K562 (cell line): Measurements from ENCODE around the gene NLRC3.

Experiments
- HEY1 ChIP-seq: fragments of 250-450 bp; sonication (Bioruptor Pico); IDR thresholded peaks from 2 replicates; pipeline ENCODE4 v1.5.0; 2020; ENCODE audit warnings: mild to moderate bottlenecking, moderate library complexity, borderline replicate concordance
- POLR2A ChIP-seq: fragments of 450-650 bp; conservative IDR thresholded peaks from 2 replicates; pipeline ENCODE4 v1.6.1; 2016
- POLR2AphosphoS5 ChIP-seq: IDR thresholded peaks from 2 replicates; pipeline ENCODE4 v1.6.1; 2011; ENCODE audit warnings: mild to moderate bottlenecking, low read depth, low read length, moderate library complexity; ENCODE audit not compliant: control insufficient read depth, insufficient read depth
- POLR3G ChIP-seq: IDR thresholded peaks from 2 replicates; pipeline ENCODE4 v1.6.1; 2011; ENCODE audit not compliant: insufficient read length, insufficient replicate concordance; ENCODE audit errors: extremely low read depth
- TBP ChIP-seq: optimal IDR thresholded peaks from 2 replicates; pipeline ENCODE3; 2011; ENCODE audit warnings: low read depth, low read length, improper control_type of control experiment
- TF ChIP-seq, protein P1 (sequence below): fragments of 250-450 bp; sonication (Bioruptor Pico); IDR thresholded peaks from 2 replicates; pipeline ENCODE4 v1.8.0; 2021; ENCODE audit warnings: moderate library complexity, mild to moderate bottlenecking, inconsistent platforms
- TF ChIP-seq, protein P2 (sequence below): fragments of 250-450 bp; sonication (Bioruptor Pico); IDR thresholded peaks from 2 replicates; pipeline ENCODE4 v1.8.0; 2022; ENCODE audit warnings: moderate library complexity, mild to moderate bottlenecking, inconsistent platforms
- TF ChIP-seq, protein P3 (sequence below): fragments of 250-450 bp; sonication (Bioruptor Pico); IDR thresholded peaks from 2 replicates; pipeline ENCODE4 v1.4.0; 2020; ENCODE audit warnings: borderline replicate concordance
- TF ChIP-seq, protein P4 (sequence below), 3 experiments: IDR thresholded peaks in 2 of 3; conservative IDR thresholded peaks in 1 of 3; 2 replicates each; pipeline ENCODE4 v1.5.1; 2011 to 2012; ENCODE audit warnings: low read length in 3 of 3, mild to moderate bottlenecking in 3 of 3, control low read depth in 2 of 3, improper control_type of control experiment in 1 of 3, inconsistent platforms in 1 of 3, low read depth in 1 of 3, mixed read lengths in 1 of 3, moderate library complexity in 1 of 3; ENCODE audit not compliant: insufficient read depth in 2 of 3
- TF ChIP-seq, protein P5 (sequence below), 2 experiments: IDR thresholded peaks in 1 of 2; conservative IDR thresholded peaks in 1 of 2; 2 replicates each; pipeline ENCODE4 v1.6.1; 2016; ENCODE audit warnings: low read depth in 2 of 2, mild to moderate bottlenecking in 1 of 2, missing compliant biosample characterization in 1 of 2, missing genetic modification characterization in 1 of 2, moderate library complexity in 1 of 2

DNA sequence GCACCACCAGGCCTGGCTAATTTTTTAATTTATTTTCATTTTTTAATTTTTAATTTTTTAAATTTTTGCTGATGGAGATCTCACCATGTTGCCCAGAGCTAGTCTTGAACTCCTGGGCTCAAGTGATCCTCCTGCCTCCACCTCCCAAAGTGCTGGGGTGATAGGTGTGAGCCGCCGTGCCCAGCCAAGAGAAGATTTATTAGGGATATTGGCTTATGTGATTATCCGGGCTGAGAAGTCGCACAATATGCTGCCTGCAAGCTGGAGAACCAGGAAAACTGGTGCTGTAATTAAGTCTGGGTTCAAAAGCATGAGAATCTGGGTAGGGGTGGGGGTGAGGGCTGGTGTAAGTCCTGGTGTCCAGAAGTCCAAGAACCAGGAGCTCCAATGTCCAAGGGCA lies 79.4 kb downstream of the NLRC3 start:
- no peak for TF ChIP-seq POLR2A
- no peak for TF ChIP-seq TBP
- TF ChIP-seq, protein P1, sequence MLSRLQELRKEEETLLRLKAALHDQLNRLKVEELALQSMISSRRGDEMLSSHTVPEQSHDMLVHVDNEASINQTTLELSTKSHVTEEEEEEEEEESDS (CRISPR knock-in tag): no peak
- TF ChIP-seq HEY1 (CRISPR knock-in tag): no peak
- no peak for TF ChIP-seq POLR3G
- TF ChIP-seq, protein P2, sequence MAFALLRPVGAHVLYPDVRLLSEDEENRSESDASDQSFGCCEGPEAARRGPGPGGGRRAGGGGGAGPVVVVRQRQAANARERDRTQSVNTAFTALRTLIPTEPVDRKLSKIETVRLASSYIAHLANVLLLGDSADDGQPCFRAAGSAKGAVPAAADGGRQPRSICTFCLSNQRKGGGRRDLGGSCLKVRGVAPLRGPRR (CRISPR knock-in tag): no peak
- TF ChIP-seq, protein P3, sequence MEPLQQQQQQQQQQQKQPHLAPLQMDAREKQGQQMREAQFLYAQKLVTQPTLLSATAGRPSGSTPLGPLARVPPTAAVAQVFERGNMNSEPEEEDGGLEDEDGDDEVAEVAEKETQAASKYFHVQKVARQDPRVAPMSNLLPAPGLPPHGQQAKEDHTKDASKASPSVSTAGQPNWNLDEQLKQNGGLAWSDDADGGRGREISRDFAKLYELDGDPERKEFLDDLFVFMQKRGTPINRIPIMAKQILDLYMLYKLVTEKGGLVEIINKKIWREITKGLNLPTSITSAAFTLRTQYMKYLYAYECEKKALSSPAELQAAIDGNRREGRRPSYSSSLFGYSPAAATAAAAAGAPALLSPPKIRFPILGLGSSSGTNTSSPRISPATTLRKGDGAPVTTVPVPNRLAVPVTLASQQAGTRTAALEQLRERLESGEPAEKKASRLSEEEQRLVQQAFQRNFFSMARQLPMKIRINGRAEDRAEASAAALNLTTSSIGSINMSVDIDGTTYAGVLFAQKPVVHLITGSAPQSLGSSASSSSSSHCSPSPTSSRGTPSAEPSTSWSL (CRISPR knock-in tag): no peak
- TF ChIP-seq POLR2AphosphoS5: no peak
- TF ChIP-seq, protein P4, sequence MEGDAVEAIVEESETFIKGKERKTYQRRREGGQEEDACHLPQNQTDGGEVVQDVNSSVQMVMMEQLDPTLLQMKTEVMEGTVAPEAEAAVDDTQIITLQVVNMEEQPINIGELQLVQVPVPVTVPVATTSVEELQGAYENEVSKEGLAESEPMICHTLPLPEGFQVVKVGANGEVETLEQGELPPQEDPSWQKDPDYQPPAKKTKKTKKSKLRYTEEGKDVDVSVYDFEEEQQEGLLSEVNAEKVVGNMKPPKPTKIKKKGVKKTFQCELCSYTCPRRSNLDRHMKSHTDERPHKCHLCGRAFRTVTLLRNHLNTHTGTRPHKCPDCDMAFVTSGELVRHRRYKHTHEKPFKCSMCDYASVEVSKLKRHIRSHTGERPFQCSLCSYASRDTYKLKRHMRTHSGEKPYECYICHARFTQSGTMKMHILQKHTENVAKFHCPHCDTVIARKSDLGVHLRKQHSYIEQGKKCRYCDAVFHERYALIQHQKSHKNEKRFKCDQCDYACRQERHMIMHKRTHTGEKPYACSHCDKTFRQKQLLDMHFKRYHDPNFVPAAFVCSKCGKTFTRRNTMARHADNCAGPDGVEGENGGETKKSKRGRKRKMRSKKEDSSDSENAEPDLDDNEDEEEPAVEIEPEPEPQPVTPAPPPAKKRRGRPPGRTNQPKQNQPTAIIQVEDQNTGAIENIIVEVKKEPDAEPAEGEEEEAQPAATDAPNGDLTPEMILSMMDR (IDR thresholded peaks at IDR 0.05 in 2 of 3, conservative IDR thresholded peaks at IDR 0.05 in 1 of 3; ENCODE audit: insufficient read depth in 2 of 3, low read depth in 1 of 3, low read length in 3 of 3): no peak
- TF ChIP-seq, protein P5, sequence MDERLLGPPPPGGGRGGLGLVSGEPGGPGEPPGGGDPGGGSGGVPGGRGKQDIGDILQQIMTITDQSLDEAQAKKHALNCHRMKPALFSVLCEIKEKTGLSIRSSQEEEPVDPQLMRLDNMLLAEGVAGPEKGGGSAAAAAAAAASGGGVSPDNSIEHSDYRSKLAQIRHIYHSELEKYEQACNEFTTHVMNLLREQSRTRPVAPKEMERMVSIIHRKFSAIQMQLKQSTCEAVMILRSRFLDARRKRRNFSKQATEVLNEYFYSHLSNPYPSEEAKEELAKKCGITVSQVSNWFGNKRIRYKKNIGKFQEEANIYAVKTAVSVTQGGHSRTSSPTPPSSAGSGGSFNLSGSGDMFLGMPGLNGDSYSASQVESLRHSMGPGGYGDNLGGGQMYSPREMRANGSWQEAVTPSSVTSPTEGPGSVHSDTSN (CRISPR knock-in tag; IDR thresholded peaks at IDR 0.05; ENCODE audit: low read depth): no peak
- TF ChIP-seq, protein P5 (tag; conservative IDR thresholded peaks at IDR 0.05; ENCODE audit: low read depth): no peak
